ENCODE data around the gene PHLDB1.

GRCh38 chr11:118684187-118684586 lies 76.8 kb downstream of the PHLDB1 start:
- TF ChIP-seq, protein P1, sequence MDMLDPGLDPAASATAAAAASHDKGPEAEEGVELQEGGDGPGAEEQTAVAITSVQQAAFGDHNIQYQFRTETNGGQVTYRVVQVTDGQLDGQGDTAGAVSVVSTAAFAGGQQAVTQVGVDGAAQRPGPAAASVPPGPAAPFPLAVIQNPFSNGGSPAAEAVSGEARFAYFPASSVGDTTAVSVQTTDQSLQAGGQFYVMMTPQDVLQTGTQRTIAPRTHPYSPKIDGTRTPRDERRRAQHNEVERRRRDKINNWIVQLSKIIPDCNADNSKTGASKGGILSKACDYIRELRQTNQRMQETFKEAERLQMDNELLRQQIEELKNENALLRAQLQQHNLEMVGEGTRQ (IDR thresholded peaks at IDR 0.05; ENCODE audit: borderline replicate concordance, low read depth, low read length), result no peak
- TF ChIP-seq GABPA (IDR thresholded peaks at IDR 0.05; ENCODE audit: low read depth) (no peak), CTCF (IDR thresholded peaks at IDR 0.05) (no peak), SMC3 (IDR thresholded peaks at IDR 0.05; ENCODE audit: low read depth, low read length) (no peak), RAD21 (IDR thresholded peaks at IDR 0.05; ENCODE audit: low read length) (no peak), TCF12 (IDR thresholded peaks at IDR 0.05) (no peak), FOXJ3 (CRISPR knock-in tag; IDR thresholded peaks at IDR 0.05) (no peak), NRF1 (IDR thresholded peaks at IDR 0.05; ENCODE audit: low read depth, low read length) (no peak), MAX (IDR thresholded peaks at IDR 0.05; ENCODE audit: low read depth) (no peak), JUND (IDR thresholded peaks at IDR 0.05) (no peak)

Data from SK-N-SH (cell line).